Measurements from ENCODE around the gene NOD1.
"Not testable (repeated sequence)": the region's sequence is repeated elsewhere in the genome, so short reads cannot be mapped to it uniquely, and the experiment has no call there.

NOD1 gene

GRCh38 chr7:30430777-30431176 lies 47.8 kb downstream of the NOD1 start:
- no peak overlapping the region for H3K4me3 ChIP-seq (ENCODE audit: low read length)
- no peak for TF ChIP-seq ZNF274 (IDR thresholded peaks at IDR 0.05; ENCODE audit: low read depth, low read length)

GRCh38 chr7:30430276-30430675 lies 48.3 kb downstream of the NOD1 start:
- H3K4me3 ChIP-seq (ENCODE audit: low read length), result no peak overlapping the region

GRCh38 chr7:30429156-30429530 lies 49.4 kb downstream of the NOD1 start:
- no peak overlapping the region for H3K4me3 ChIP-seq (ENCODE audit: low read length)
- TF ChIP-seq ZNF274 (IDR thresholded peaks at IDR 0.05; ENCODE audit: low read depth, low read length), result no peak

More at GRCh38 chr7:30430276-30430675, 48.3 kb downstream of the NOD1 start:
- no peak for TF ChIP-seq ZNF274 (IDR thresholded peaks at IDR 0.05; ENCODE audit: low read depth, low read length)

GRCh38 chr7:30428246-30429155 lies 50.1 kb downstream of the NOD1 start:
- no peak overlapping the region for H3K4me3 ChIP-seq (ENCODE audit: low read length)
- TF ChIP-seq ZNF274 (IDR thresholded peaks at IDR 0.05; ENCODE audit: low read depth, low read length), result no peak

GRCh38 chr7:30427296-30428070 lies 51.1 kb downstream of the NOD1 start:
- H3K4me3 ChIP-seq (ENCODE audit: low read length), result no peak overlapping the region

GRCh38 chr7:30424506-30424905 lies 54.1 kb downstream of the NOD1 start:
- TF ChIP-seq ZNF274 (IDR thresholded peaks at IDR 0.05; ENCODE audit: low read depth, low read length), result no peak
- H3K4me3 ChIP-seq (ENCODE audit: low read length), result no peak overlapping the region

More at GRCh38 chr7:30427296-30428070, 51.1 kb downstream of the NOD1 start:
- no peak for TF ChIP-seq ZNF274 (IDR thresholded peaks at IDR 0.05; ENCODE audit: low read depth, low read length)

GRCh38 chr7:30423788-30424505 lies 54.6 kb downstream of the NOD1 start:
- no peak for TF ChIP-seq ZNF274 (IDR thresholded peaks at IDR 0.05; ENCODE audit: low read depth, low read length)
- H3K4me3 ChIP-seq (ENCODE audit: low read length), result no peak overlapping the region

- H3K4me3 ChIP-seq (ENCODE audit: low read length), result no peak overlapping the region
- no peak for TF ChIP-seq ZNF274 (IDR thresholded peaks at IDR 0.05; ENCODE audit: low read depth, low read length)
These were observed 55.7 kb downstream of the NOD1 start for GRCh38 chr7:30422922-30423321.

- H3K4me3 ChIP-seq (ENCODE audit: low read length), result no peak overlapping the region
- TF ChIP-seq ZNF274 (IDR thresholded peaks at IDR 0.05; ENCODE audit: low read depth, low read length), result no peak
These were observed 56.9 kb downstream of the NOD1 start for GRCh38 chr7:30421647-30422196.

- no peak for TF ChIP-seq ZNF274 (IDR thresholded peaks at IDR 0.05; ENCODE audit: low read depth, low read length)
- H3K4me3 ChIP-seq (ENCODE audit: low read length), result no peak overlapping the region
These were observed 57.9 kb downstream of the NOD1 start for GRCh38 chr7:30420662-30421061.

GRCh38 chr7:30420080-30420479 lies 58.5 kb downstream of the NOD1 start:
- not testable (repeated sequence) for H3K4me3 ChIP-seq (ENCODE audit: low read length)

GRCh38 chr7:30413864-30414263 lies 64.7 kb downstream of the NOD1 start:
- H3K4me3 ChIP-seq (ENCODE audit: low read length), result no peak overlapping the region
- TF ChIP-seq ZNF274 (IDR thresholded peaks at IDR 0.05; ENCODE audit: low read depth, low read length), result no peak

- TF ChIP-seq ZNF274 (IDR thresholded peaks at IDR 0.05; ENCODE audit: low read depth, low read length), result no peak
- H3K4me3 ChIP-seq (ENCODE audit: low read length), result no peak overlapping the region
These were observed 65.6 kb downstream of the NOD1 start for GRCh38 chr7:30412782-30413504.
